ENCODE measurements around the gene MGRN1.

DNA sequence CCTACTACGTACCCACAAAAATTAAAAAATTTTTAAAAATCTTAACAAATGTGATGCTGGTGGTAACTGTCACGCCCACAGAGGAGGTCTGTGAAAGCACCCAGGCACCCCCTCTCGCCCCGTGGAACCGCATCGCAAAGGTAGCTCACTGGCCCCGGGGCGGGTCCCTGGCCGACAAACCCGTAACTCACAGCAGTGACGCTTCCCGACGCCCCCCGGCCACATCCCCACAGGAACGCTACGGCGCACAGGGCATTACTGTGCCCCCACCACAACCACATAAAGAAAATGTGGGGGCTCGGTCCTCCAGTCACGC is 109.1 kb downstream of the MGRN1 start:
- TF ChIP-seq, protein P1, sequence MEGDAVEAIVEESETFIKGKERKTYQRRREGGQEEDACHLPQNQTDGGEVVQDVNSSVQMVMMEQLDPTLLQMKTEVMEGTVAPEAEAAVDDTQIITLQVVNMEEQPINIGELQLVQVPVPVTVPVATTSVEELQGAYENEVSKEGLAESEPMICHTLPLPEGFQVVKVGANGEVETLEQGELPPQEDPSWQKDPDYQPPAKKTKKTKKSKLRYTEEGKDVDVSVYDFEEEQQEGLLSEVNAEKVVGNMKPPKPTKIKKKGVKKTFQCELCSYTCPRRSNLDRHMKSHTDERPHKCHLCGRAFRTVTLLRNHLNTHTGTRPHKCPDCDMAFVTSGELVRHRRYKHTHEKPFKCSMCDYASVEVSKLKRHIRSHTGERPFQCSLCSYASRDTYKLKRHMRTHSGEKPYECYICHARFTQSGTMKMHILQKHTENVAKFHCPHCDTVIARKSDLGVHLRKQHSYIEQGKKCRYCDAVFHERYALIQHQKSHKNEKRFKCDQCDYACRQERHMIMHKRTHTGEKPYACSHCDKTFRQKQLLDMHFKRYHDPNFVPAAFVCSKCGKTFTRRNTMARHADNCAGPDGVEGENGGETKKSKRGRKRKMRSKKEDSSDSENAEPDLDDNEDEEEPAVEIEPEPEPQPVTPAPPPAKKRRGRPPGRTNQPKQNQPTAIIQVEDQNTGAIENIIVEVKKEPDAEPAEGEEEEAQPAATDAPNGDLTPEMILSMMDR (IDR thresholded peaks at IDR 0.05) = no peak
- TF ChIP-seq EP300 (IDR thresholded peaks at IDR 0.05) = no peak
